ENCODE results near the gene GRWD1.

- TF ChIP-seq RFX5 (IDR thresholded peaks at IDR 0.05) (no peak), CTCF (IDR thresholded peaks at IDR 0.05) (no peak), HMGXB4 (CRISPR knock-in tag; IDR thresholded peaks at IDR 0.05; ENCODE audit: borderline replicate concordance) (no peak), MYC (IDR thresholded peaks at IDR 0.05; ENCODE audit: borderline replicate concordance, low read length) (no peak), PHF8 (IDR thresholded peaks at IDR 0.05; ENCODE audit: borderline replicate concordance, low read depth) (no peak), CBX8 (IDR thresholded peaks at IDR 0.05) (no peak), MAFK (IDR thresholded peaks at IDR 0.05; ENCODE audit: partially characterized antibody) (no peak), HOXB13 (CRISPR knock-in tag; IDR thresholded peaks at IDR 0.05; ENCODE audit: low read depth) (no peak), KDM5A (IDR thresholded peaks at IDR 0.05) (no peak), POLR2A (IDR thresholded peaks at IDR 0.05; ENCODE audit: low read length) (no peak), NFE2L2 (conservative IDR thresholded peaks at IDR 0.05; ENCODE audit: low read length) (no peak), SREBF2 (IDR thresholded peaks at IDR 0.05) (no peak), JUN (IDR thresholded peaks at IDR 0.05) (no peak)
These were observed 4.3 kb upstream of the GRWD1 start for GRCh38 chr19:48441360-48442050.
